ENCODE measurements around the gene RALGPS1. TPM values are rescaled to one million over a fixed set of nuclear protein-coding genes. Genes with fewer than 3 reads are reported as not detected.

Gene RALGPS1
- total and polyA plus RNA-seq, 7 donors = 6.6 to 18.6 (median 11.4) TPM

- 94% methylated on average over 9 of the region's 9 CpGs for WGBS, 2 donors
Observed at GRCh38 chr9:127066060-127066850, 151.7 kb downstream of the RALGPS1 start.

GRCh38 chr9:127066851-127067136 is 152.2 kb downstream of the RALGPS1 start:
- 90 to 97% methylated on average over 2 of the region's 2 CpGs for WGBS, 2 donors
- Histone ChIP-seq H3K27ac (no peak overlapping the region), H3K27me3 (no peaks in the 10 kb centered on the region), H3K36me3 (peaks cover 0 to 9% (median 0%) of the 10 kb centered on the region in 4 donors), H3K9me3 (peaks cover 0 to 2% (median 0%) of the 10 kb centered on the region in 4 donors), H3K4me3 (no peak overlapping the region), H3K4me1 (no peaks in the 10 kb centered on the region)
- DNase-seq = no peak
- TF ChIP-seq, protein P1, sequence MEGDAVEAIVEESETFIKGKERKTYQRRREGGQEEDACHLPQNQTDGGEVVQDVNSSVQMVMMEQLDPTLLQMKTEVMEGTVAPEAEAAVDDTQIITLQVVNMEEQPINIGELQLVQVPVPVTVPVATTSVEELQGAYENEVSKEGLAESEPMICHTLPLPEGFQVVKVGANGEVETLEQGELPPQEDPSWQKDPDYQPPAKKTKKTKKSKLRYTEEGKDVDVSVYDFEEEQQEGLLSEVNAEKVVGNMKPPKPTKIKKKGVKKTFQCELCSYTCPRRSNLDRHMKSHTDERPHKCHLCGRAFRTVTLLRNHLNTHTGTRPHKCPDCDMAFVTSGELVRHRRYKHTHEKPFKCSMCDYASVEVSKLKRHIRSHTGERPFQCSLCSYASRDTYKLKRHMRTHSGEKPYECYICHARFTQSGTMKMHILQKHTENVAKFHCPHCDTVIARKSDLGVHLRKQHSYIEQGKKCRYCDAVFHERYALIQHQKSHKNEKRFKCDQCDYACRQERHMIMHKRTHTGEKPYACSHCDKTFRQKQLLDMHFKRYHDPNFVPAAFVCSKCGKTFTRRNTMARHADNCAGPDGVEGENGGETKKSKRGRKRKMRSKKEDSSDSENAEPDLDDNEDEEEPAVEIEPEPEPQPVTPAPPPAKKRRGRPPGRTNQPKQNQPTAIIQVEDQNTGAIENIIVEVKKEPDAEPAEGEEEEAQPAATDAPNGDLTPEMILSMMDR (IDR thresholded peaks at IDR 0.05) = no peak
- TF ChIP-seq EP300 (IDR thresholded peaks at IDR 0.05) (no peak), POLR2AphosphoS5 (IDR thresholded peaks at IDR 0.05) (no peak), POLR2A (IDR thresholded peaks at IDR 0.05) (no peak)
- intact Hi-C loops (cut with DNase I) = no loop called here

More at GRCh38 chr9:127066060-127066850, 151.7 kb downstream of the RALGPS1 start:
- TF ChIP-seq EP300 (IDR thresholded peaks at IDR 0.05) = no peak
- TF ChIP-seq, protein P1 (IDR thresholded peaks at IDR 0.05) = no peak
- TF ChIP-seq POLR2A (IDR thresholded peaks at IDR 0.05) = no peak
- no peak for TF ChIP-seq POLR2AphosphoS5 (IDR thresholded peaks at IDR 0.05)
- H3K4me3 ChIP-seq = no peak overlapping the region
- H3K27me3 ChIP-seq = no peaks in the 10 kb centered on the region
- no peaks in the 10 kb centered on the region for H3K4me1 ChIP-seq
- H3K36me3 ChIP-seq = peaks cover 0 to 8% (median 0%) of the 10 kb centered on the region in 4 donors
- H3K9me3 ChIP-seq = no peaks in the 10 kb centered on the region
- no peak overlapping the region for H3K27ac ChIP-seq
- intact Hi-C loops (cut with DNase I) = no loop called here
- DNase-seq = no peak

DNA sequence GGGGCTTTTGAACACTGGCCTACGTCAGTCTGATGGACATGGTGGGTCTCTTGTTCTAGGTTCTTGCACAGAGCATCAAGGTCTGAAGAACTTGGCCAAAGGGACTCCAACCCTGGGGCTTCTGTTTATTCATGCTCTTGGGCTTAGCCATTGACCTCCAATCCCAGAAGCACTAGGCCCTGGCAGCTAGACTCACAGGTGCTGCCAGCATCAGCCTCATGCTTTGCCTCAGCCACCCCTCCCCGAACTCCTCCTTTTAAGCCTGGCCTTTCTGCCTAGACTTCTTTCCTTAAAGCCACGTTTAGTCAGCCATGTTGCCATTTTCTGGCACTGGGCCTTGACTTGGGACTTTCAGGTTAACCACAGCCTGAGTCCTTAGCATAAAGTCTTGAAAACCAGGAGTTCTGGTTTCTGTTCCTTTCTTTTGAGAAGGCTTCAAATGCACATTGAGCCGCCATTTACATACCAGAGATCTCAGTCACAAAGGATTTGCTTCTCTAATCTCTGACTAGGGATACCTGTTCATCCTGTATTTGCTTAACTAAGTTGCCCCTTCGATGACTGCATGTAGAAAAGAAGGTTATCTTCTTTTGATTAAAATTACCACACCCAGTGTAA is 153.1 kb downstream of the RALGPS1 start:
- Histone ChIP-seq H3K4me1 (no peaks in the 10 kb centered on the region), H3K36me3 (peaks cover 0 to 13% (median 0%) of the 10 kb centered on the region in 4 donors), H3K4me3 (no peak overlapping the region), H3K27ac (no peak overlapping the region), H3K9me3 (peaks cover 0 to 2% (median 0%) of the 10 kb centered on the region in 4 donors), H3K27me3 (no peaks in the 10 kb centered on the region)
- DNase-seq = no peak
- WGBS, 2 donors = 88 to 91% methylated on average over 5 of the region's 5 CpGs
- intact Hi-C loops (cut with DNase I) = no loop called here
- no peak for TF ChIP-seq POLR2A (IDR thresholded peaks at IDR 0.05)
- TF ChIP-seq, protein P1 (IDR thresholded peaks at IDR 0.05) = no peak
- no peak for TF ChIP-seq POLR2AphosphoS5 (IDR thresholded peaks at IDR 0.05)

GRCh38 chr9:127074561-127075548 is 160.3 kb downstream of the RALGPS1 start:
- Histone ChIP-seq H3K4me1 (peaks cover 0 to 25% (median 21%) of the 10 kb centered on the region in 4 donors), H3K27ac (peak overlapping the region in 3 of 4 donors; percentile 3 to 49 (median 5)), H3K27me3 (no peaks in the 10 kb centered on the region), H3K36me3 (peaks cover 0 to 10% (median 0%) of the 10 kb centered on the region in 4 donors), H3K4me3 (no peak overlapping the region), H3K9me3 (peaks cover 0 to 2% (median 0%) of the 10 kb centered on the region in 4 donors)
- DNase-seq = peak; percentile 54
- intact Hi-C loops (cut with DNase I) = no loop called here
- WGBS, 2 donors = 91 to 92% methylated on average over 4 of the region's 4 CpGs
- TF ChIP-seq, protein P1 (IDR thresholded peaks at IDR 0.05) = no peak
- TF ChIP-seq POLR2AphosphoS5 (IDR thresholded peaks at IDR 0.05) (peak in 1 of 4 donors; percentile 20), EP300 (IDR thresholded peaks at IDR 0.05) (no peak), POLR2A (IDR thresholded peaks at IDR 0.05) (no peak)

Measured in sigmoid colon (tissue), 7 donors.